HG02885 (cell line): ENCODE measurements around the gene SPPL3.
"Not testable (repeated sequence)": the region's sequence is repeated elsewhere in the genome, so short reads cannot be mapped to it uniquely, and the experiment has no call there.

ENCODE experiments used
- ATAC-seq: cut with Tn5 transposase; IDR thresholded peaks from one replicate; pipeline ENCODE4 v1.9.1; 2021; ENCODE audit warnings: mild to moderate bottlenecking; ENCODE audit not compliant: unreplicated experiment, poor library complexity

The SPPL3 gene

GRCh38 chr12:120847392-120847791 is 56.8 kb downstream of the SPPL3 start:
- ATAC-seq = peak; percentile 32

DNA sequence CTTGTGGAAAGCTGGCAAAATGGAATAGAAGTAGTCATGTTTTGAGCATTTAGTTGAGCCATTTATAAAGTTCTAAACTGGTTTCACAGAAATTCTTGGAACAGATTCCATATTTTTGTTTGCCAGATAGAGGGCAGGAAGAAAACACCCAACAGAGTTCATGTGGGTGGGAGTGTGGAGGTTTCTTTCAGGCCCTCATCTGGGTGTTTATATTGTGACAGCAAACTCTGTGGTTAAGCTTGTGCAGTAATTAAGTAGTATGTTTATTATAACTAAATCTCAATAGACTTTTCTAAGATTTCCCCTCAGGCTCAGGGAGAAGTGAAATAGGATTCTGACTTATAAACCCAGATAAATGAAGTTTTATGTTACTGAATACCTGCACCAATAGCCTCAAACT is 57.4 kb downstream of the SPPL3 start:
- ATAC-seq = no peak

- ATAC-seq = no peak
Observed at GRCh38 chr12:120845696-120846095, 58.5 kb downstream of the SPPL3 start.

GRCh38 chr12:120844768-120845449 is 59.2 kb downstream of the SPPL3 start:
- no peak for ATAC-seq

GRCh38 chr12:120844297-120844696 is 59.9 kb downstream of the SPPL3 start:
- ATAC-seq = no peak

DNA sequence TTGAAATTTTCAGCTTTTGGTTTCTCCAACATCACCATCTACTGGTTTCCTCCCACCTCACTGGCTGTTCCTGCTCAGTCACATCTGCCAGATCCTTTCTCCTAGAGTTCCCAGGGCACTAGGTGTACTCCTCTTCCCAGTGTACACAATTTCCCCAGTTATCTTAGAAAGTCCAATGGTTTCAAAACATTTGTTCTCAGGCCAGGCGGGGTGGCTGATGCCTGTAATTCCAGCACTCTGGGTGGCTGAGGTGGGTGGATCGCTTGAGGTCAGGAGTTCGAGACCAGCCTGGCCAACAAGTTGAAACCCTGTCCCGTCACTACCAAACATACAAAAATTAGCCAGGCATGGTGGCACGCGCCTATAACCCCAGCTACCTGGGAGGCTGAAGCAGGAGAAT is 60.7 kb downstream of the SPPL3 start:
- ATAC-seq = no peak

GRCh38 chr12:120842595-120842994 is 61.6 kb downstream of the SPPL3 start:
- ATAC-seq = no peak

GRCh38 chr12:120841525-120841924 is 62.6 kb downstream of the SPPL3 start:
- no peak for ATAC-seq

DNA sequence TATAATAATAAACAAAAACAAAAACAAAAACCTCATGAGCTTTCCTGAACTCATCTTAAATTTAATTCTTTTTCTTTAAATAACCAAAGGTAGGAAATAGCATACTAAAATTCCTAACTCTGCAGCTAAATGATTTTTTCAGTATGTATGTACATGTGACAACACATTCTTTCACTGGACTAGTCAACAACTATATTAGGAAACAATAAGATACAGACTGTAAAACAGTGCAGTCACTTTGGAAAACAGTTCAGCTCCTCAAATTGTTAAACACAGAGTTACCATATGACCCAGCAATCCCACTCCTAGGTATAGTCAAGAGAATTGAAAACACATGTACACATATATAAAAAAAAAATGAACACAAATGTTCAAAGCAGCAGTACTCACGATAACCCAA is 64.7 kb downstream of the SPPL3 start:
- no peak for ATAC-seq

GRCh38 chr12:120838629-120839383 is 65.4 kb downstream of the SPPL3 start:
- not testable (repeated sequence) for ATAC-seq

- ATAC-seq = no peak
Observed at GRCh38 chr12:120836114-120836684, 68.0 kb downstream of the SPPL3 start.

- ATAC-seq = no peak
Observed at GRCh38 chr12:120835657-120836056, 68.5 kb downstream of the SPPL3 start.

DNA sequence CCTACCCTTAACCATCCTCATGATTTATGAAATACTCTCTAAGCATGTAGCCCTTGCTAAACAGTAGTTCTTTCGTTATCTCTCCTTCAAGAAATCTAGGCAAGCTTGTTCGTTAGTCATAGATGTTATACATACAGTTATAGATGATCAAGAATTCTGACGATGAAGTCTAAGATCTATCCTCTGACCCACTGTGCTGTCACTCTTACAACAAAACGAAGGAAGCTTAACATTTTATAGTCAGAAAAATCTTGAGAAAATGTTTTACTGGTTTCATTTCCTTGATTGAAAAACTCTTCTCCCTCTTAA is 68.9 kb downstream of the SPPL3 start:
- no peak for ATAC-seq

- ATAC-seq = no peak
Observed at GRCh38 chr12:120834489-120835303, 69.5 kb downstream of the SPPL3 start.

DNA sequence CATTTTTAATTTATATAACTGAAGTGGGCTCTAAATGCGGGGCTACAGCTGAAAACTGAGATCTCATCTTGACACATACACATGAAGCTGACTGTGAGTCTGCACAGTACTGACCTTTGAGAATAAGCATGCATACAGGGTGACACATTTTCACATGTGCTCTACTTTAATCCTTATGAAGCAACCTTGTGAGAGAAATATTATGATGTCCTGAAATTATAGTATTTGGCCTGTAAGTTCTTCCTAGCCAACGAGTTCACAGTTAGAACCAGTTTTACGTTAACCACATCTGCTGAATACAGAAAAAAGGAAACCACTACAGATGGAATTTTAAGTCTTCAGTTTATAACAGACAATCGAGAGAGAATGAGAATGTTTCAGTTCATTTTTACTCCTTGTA is 70.3 kb downstream of the SPPL3 start:
- no peak for ATAC-seq

- ATAC-seq = no peak
Observed at GRCh38 chr12:120832737-120833136, 71.4 kb downstream of the SPPL3 start.

DNA sequence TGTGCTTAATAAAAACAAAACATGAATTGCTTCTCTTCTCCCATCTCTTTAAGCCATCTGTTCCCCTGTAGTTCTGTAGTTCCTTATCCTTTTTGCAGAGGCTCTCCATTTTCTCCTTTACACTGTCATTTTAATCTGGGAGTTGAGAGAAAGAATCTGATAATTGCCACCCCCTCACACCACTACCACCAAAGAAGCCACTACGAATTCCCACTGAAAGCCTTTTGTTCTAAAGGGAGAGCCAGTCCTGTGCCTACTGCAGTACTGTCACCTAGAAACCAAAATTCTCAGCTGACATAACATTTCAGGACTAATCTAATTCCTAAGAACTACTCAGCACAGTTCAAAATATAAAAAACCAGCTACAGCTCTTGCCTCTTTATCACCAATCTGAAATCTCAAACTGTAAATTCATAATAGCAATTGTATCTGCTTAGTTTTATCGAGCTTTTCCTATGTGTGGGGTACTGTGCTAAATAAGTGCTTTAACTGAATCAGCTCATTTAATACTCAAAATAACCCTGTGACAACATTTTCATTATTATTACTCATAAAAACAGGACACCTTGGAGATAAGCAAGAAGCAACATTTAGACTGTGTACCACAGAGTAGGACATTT is 72.4 kb downstream of the SPPL3 start:
- no peak for ATAC-seq

- ATAC-seq = no peak
Observed at GRCh38 chr12:120830966-120831365, 73.2 kb downstream of the SPPL3 start.

DNA sequence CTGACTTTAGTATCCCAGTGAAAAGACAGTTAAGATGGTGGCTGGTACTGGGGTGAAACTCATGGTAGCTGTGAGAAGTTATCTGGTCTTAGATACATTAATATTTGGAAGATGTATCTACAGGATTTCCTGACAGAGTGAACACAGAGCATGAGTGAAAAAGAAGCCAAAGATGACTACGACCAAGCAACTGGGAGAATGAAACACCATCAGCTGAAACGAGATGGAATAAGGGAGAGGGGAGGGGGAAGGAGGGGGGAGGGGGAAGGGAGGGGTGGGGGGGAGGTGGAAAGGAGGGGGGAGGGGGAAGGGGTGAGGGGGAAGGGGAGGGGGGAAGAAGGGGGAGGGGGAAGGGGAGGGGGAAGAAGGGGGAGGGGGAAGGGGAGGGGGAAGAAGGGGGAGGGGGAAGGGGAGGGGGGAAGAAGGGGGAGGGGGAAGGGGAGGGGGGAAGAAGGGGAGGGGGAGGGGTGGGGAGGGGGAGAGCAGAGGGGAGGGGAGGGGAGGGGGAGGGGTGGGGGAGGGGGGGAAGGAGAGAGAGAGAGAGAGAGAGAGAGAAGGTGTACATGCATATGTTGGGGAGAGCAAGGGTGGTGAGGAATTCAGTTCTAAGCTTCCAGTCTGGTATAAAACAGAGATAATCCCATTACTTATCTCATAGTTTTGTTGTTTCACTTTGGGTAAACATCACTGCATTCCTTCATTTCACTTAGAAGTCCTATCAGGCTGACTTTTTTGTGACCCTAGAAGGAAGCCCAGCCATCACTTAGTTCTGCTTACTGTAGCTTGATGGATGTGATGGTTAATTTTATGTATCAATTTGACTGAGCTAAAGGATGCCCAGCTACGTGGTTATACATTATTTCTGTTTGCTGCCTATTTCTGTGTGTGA is 73.9 kb downstream of the SPPL3 start:
- no peak for ATAC-seq

GRCh38 chr12:120826335-120826734 is 77.8 kb downstream of the SPPL3 start:
- ATAC-seq = no peak
